ENCODE measurements around the gene UHMK1. TPM values are rescaled to one million over a fixed set of nuclear protein-coding genes. Genes with fewer than 3 reads are reported as not detected.

The UHMK1 gene
- total RNA-seq, 4 donors from 2014 or later = 26.5 to 57.1 (median 43.3) TPM

DNA sequence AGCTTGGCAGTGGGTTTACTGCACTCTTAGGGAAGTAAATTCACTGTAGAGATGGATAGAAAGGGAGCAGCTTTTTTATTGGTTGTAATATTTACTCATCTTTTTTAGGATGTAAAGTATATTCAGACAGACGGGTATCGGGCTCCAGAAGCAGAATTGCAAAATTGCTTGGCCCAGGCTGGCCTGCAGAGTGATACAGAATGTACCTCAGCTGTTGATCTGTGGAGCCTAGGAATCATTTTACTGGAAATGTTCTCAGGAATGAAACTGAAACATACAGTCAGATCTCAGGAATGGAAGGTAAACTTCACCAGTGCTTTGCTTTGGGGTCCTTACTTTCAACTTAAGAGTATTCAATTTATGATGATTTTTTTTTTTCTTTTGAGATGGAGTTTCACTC is 3.2 kb downstream of the UHMK1 start:
- Histone ChIP-seq H3K27ac (no peak overlapping the region), H3K4me3 (no peak overlapping the region), H3K27me3 (no peaks in the 10 kb centered on the region), H3K4me1 (peaks cover 7 to 28% (median 12%) of the 10 kb centered on the region in 4 donors), H3K36me3 (peaks cover 0 to 49% (median 22%) of the 10 kb centered on the region in 4 donors), H3K9me3 (no peaks in the 10 kb centered on the region)
- TF ChIP-seq POLR2A (IDR thresholded peaks at IDR 0.05) = no peak
- TF ChIP-seq EP300 (IDR thresholded peaks at IDR 0.05; ENCODE audit: low read depth) = no peak
- 80 to 82% methylated on average over 1 to 2 of the region's 2 CpGs for WGBS, 2 donors (ENCODE audit: low coverage in 1 of 2)
- intact Hi-C loops (cut with DNase I; ENCODE audit: low total_unique reads) (no loop called here), in situ Hi-C loops (cut with MboI; ENCODE audit: low pct_ligation_motif_present in 1 of 4, low pct_unique_long_range_greater_than_20kb in 1 of 4, low sequenced_read_pairs in 3 of 4) (no loop called here)
- DNase-seq = no peak

DNA sequence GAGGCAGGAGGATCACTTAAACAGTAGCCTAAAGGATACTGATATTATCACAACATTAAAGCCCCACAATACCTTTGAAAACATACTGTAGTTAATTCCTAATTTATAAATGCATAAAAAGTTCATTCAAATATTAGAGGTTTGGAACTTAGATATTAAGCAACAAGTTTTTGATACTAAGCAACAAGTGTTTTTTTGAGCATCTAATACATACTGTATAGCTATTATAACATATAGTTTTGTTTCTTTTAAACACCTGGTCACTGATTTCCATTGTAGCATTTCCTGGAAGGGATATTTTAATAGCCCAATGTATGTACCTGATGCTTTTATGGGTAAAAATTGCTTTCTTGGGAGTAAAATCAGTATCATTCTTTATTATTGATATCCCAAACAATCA is 4.5 kb downstream of the UHMK1 start:
- intact Hi-C loops (cut with DNase I; ENCODE audit: low total_unique reads) (no loop called here), in situ Hi-C loops (cut with MboI; ENCODE audit: low pct_ligation_motif_present in 1 of 4, low pct_unique_long_range_greater_than_20kb in 1 of 4, low sequenced_read_pairs in 3 of 4) (no loop called here)
- Histone ChIP-seq H3K27me3 (no peaks in the 10 kb centered on the region), H3K27ac (no peak overlapping the region), H3K4me3 (no peak overlapping the region), H3K4me1 (peaks cover 7 to 23% (median 11%) of the 10 kb centered on the region in 4 donors), H3K36me3 (peaks cover 0 to 60% (median 25%) of the 10 kb centered on the region in 4 donors), H3K9me3 (no peaks in the 10 kb centered on the region)
- TF ChIP-seq, protein P1, sequence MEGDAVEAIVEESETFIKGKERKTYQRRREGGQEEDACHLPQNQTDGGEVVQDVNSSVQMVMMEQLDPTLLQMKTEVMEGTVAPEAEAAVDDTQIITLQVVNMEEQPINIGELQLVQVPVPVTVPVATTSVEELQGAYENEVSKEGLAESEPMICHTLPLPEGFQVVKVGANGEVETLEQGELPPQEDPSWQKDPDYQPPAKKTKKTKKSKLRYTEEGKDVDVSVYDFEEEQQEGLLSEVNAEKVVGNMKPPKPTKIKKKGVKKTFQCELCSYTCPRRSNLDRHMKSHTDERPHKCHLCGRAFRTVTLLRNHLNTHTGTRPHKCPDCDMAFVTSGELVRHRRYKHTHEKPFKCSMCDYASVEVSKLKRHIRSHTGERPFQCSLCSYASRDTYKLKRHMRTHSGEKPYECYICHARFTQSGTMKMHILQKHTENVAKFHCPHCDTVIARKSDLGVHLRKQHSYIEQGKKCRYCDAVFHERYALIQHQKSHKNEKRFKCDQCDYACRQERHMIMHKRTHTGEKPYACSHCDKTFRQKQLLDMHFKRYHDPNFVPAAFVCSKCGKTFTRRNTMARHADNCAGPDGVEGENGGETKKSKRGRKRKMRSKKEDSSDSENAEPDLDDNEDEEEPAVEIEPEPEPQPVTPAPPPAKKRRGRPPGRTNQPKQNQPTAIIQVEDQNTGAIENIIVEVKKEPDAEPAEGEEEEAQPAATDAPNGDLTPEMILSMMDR (IDR thresholded peaks at IDR 0.05) = no peak
- TF ChIP-seq POLR2AphosphoS5 (IDR thresholded peaks at IDR 0.05) (no peak), POLR2A (IDR thresholded peaks at IDR 0.05) (no peak), EP300 (IDR thresholded peaks at IDR 0.05; ENCODE audit: low read depth) (no peak)
- no peak for DNase-seq

DNA sequence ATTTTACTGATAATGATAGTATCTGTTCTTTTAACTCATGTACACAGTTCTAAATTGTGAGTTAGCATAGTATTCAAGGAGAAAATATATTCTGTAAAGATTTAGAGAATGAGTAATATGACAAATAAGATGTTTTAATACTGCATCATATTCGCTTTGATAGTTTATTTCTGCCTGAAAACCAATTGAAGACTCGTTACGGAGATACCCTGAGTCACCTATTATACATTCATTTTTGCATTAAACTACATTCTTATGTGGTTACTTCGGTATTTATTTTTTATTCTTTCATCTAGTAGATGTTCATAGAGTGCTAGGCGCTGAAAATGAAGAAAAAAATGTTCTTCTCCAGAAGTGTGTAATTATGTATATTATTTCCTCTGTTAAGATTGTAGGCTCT is 5.3 kb downstream of the UHMK1 start:
- intact Hi-C loops (cut with DNase I; ENCODE audit: low total_unique reads) (no loop called here), in situ Hi-C loops (cut with MboI; ENCODE audit: low pct_ligation_motif_present in 1 of 4, low pct_unique_long_range_greater_than_20kb in 1 of 4, low sequenced_read_pairs in 3 of 4) (no loop called here)
- H3K27me3 ChIP-seq = no peaks in the 10 kb centered on the region
- TF ChIP-seq POLR2AphosphoS5 (IDR thresholded peaks at IDR 0.05) (no peak), POLR2A (IDR thresholded peaks at IDR 0.05) (no peak), EP300 (IDR thresholded peaks at IDR 0.05; ENCODE audit: low read depth) (no peak)
- TF ChIP-seq, protein P1 (IDR thresholded peaks at IDR 0.05) = no peak
- H3K4me3 ChIP-seq = no peak overlapping the region
- peaks cover 0 to 64% (median 25%) of the 10 kb centered on the region in 4 donors for H3K36me3 ChIP-seq
- H3K27ac ChIP-seq = no peak overlapping the region
- H3K4me1 ChIP-seq = peaks cover 7 to 19% (median 10%) of the 10 kb centered on the region in 4 donors
- no peaks in the 10 kb centered on the region for H3K9me3 ChIP-seq
- WGBS, 2 donors (ENCODE audit: low coverage in 1 of 2) = 93 to 94% methylated on average over 5 of the region's 5 CpGs
- no peak for DNase-seq

DNA sequence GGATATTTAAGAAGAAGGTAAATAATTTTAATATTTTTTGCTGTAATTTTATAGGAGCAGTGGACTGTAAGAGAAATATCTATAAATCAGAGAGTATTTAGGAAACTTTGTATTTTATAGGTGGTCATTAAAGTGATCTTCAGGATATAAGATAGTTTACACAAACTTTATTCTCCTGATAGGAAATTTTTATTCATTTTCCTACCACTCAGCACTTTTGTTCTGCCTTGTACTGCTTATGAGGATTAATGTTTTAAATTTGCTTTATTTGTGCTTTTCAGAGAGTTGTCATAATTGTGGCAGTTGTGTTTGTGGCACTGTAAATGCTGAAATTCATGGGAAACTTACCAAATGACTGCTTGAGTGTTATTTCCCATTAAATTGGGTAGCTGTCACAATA is 29.7 kb downstream of the UHMK1 start:
- intact Hi-C loops (cut with DNase I; ENCODE audit: low total_unique reads) = no loop called here
- H3K27ac ChIP-seq = no peak overlapping the region
- in situ Hi-C loops (cut with MboI; ENCODE audit: low pct_ligation_motif_present in 1 of 4, low pct_unique_long_range_greater_than_20kb in 1 of 4, low sequenced_read_pairs in 3 of 4) = no loop called here

More for the DNA sequence above, 29.7 kb downstream of the UHMK1 start:
- H3K4me1 ChIP-seq = peaks cover 0 to 4% (median 0%) of the 10 kb centered on the region in 4 donors
- DNase-seq = no peak
- TF ChIP-seq POLR2AphosphoS5 (IDR thresholded peaks at IDR 0.05) (no peak), EP300 (IDR thresholded peaks at IDR 0.05; ENCODE audit: low read depth) (no peak), POLR2A (IDR thresholded peaks at IDR 0.05) (no peak)
- TF ChIP-seq, protein P1 (IDR thresholded peaks at IDR 0.05) = no peak
- no peak overlapping the region for H3K4me3 ChIP-seq
- H3K9me3 ChIP-seq = no peaks in the 10 kb centered on the region
- peaks cover 0 to 33% (median 11%) of the 10 kb centered on the region in 4 donors for H3K36me3 ChIP-seq
- no peaks in the 10 kb centered on the region for H3K27me3 ChIP-seq

All from transverse colon (tissue), 4 donors.